Measurements from ENCODE around the gene SLC16A5. TPM values are rescaled to one million over a fixed set of nuclear protein-coding genes. Genes with fewer than 3 reads are reported as not detected.
A peak's percentile ranks its signal among the peaks of the same experiment; 100 is the strongest.
"Not testable (repeated sequence)": the region's sequence is repeated elsewhere in the genome, so short reads cannot be mapped to it uniquely, and the experiment has no call there.

The SLC16A5 gene
- total RNA-seq, 1 donor from 2014 or later, result 0.88 TPM

DNA sequence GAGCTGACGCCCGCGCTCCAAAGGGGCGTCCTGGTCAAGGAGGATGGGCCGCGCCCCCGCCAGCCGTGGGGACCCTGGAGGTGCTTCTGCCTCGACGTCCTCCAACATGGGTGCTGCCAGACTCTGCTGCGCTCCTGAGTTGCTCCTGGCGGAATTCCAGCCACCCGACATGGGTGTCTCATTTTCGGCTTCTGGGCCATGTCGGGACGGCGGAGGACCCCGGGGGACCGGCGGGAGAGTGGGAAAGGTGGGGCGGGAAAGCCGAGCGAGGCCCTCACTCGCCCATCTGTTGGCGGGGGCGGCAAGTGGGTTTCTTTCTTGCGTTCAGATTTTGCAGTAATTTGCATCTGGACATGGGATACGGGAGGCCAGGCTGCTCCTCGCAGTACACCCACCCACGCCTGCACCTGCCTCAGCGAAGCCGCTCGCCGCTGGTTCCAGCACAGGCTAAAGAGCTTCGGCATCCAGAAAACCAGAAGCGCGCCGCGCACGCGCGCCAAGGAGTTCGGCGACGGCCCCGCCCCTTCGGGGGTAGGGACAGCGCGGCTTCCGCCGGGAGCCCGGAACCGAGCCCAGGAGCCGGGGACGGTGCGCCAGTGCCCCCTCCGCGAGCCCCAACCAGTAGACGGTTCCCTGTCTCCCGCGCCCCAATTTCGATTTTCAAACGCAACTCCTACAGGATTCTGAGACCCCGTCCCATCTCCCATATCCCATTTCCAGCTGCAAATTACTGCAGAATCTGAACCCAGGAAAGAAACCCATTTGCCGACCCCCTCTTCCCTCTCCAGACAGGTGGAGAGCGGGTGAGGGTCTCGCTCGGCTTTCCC lies 21.9 kb downstream of the SLC16A5 start, which contains the start of gene ARMC7:
Gene ARMC7 (plus strand): TSS at position 563 of the 827 bp plus-strand sequence. CDS start 320 bp downstream, outside the sequence.
- peak; percentile 89 for DNase-seq (ENCODE audit: low read depth)

DNA sequence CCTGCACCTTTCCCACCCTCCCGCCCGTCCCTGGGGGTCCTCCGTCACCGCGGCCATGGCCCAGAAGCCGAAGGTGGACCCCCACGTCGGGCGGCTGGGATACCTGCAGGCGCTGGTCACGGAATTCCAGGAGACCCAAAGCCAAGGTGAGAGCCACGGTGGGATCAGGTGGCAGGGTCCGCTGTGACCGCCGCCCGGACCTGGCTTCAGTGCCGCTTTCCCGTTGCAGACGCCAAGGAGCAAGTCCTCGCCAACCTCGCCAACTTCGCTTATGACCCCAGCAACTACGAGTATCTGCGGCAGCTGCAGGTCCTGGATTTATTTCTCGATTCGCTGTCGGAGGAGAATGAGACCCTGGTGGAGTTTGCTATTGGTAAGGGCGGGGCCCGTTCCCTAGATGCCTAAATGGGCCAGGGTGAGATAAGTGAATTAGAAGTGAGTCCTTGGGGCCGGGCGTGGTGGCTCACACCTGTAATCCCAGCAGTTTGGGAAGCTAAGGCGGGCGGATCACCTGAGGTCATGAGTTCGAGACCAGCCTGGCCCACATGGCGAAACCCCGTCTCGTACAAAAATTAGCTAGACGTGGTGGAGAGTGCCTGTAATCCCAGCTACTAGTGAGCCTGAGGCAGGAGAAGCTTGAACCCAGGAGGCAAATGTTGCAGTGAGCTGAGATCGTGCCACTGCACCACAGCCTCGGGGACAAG lies 22.6 kb downstream of the SLC16A5 start:
- DNase-seq (ENCODE audit: low read depth), result peak; percentile 30

DNA sequence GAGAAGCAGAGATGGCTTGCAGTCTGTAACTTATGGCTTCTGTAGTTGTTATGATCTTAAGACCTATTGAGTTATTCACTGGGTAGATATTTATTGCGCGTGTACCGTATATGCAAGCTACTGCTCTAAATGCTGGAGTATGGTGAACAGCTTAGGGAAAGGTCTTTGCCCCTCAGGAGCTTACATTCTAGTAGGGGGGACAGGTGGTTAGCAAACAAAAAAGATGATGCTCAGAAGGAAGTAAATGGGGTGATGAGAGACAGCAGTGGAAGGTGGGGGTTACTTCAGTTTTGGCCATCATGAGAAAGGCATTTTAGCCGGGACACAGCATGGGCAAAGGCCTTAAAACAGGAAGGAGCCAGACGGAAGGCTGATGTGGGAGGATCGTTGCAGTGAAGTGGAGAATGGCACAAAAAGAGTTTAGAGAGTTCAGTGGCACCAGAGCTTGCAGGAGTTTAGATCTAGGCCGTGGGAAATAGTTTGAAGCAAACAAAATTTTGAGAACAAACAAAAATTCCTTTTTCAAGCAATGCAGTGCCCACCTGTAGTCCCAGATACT lies 24.1 kb downstream of the SLC16A5 start:
- no peak for DNase-seq (ENCODE audit: low read depth)

DNA sequence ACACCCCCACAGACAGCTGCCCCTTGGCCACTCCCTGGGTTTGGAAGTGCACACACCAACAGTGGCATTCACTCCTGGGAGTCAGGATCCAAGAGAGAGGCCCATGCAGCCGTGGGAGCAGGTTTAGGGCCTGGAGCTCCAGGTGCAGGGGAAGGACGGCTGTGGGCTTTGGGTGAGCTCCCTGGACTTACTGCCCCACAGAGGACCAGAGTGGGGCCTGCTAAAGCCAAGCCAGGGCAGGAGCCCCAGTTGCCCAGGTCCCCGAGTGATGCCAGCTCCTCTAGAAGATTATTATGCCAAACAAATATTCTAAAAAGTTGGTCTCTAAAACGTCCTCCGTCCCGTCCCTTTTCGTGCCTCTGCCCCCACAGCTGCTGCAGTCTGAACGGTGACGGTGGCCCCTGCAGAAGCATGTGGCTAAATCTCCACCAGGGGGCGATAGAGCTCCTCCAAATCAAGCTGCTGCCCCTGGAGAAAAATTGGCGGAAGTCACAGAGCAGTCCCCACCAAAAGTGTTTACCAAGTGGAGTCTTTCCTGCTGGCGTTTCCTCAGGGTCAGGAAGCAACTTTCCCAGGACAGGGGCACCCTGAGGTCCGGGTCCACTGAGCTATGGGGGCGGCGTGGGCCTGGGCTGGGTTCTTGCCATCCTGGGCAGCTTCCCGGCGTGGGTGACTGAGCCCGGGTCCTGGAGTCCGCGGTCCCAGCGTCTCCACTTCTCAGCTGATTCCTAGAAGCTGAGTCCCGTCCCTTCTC lies 26.2 kb downstream of the SLC16A5 start:
- peak; percentile 91 for DNase-seq (ENCODE audit: low read depth)

DNA sequence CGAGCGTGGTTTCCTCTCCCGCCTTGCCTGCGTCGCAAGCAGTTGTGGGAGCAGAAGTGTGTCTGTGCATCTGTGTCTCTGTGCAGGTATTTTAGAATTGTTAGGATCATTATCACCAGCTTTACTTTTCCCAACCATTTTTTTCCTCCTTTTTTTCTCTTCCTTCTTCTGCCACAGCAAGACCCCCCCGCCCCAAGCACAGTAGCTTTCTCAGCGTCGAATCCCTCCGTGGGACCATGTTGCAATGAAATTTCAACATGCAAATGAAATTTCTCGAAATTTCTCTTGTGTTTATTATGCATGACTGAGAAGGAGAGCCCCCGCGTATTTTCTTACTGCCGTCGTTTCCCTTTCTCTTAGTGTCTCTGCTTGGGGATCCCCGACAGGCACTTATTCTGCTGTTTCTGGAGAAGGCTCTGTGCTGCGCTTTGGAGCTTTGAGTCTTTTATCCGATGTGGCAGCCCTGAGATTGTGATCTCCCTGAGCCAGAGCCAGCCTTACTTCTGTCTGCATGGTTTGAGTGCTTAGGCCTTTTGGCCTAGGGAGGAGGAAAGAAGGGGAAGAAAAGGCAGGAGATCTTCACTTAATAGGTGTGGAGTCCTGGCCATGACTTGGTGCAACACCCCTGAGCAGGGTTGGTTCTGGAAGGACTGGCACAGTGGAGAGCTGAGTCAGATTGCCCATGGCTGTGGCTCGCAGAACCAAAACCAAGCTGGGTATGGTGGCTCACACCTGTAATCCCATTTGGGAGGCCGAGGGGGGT lies 27.0 kb downstream of the SLC16A5 start:
- no peak for DNase-seq (ENCODE audit: low read depth)

DNA sequence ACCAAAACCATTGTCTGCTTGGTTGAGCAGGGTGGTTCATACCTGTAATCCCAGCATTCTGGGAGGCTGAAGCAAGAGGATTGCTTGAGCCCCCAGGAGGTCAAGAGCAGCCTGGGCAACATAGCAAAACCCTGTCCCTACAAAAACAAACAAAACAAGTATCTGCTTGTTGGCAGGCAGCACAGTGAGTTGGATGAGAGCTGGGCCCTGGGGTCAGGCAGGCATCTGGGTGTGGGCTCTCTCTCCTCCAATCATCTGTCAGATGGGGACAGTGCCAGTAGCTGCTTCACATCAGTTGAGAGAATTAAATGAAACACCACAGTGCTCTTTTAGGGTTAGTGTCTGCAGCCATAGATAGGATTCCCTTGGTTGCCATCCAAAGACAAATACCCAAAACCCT lies 27.8 kb downstream of the SLC16A5 start:
- DNase-seq (ENCODE audit: low read depth), result no peak

DNA sequence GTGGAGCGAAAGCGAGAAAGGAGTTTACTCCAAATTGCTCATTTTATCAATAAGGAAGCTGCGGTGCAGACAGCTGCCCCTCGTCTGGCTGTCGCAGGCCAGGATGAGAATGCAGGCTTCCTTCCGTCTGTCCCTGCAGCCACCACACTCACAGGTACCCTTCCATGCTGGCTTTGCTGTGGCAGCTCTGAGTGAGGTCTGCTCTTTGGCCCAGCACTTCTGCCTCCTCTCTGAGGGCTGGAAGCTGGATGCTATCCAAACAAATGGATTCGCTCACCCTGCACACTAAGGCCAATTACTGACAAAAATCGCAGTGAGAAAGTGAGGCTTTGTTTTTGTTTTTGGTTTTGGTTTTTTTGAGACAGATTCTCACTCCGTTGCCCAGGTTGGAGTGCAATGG lies 29.0 kb downstream of the SLC16A5 start:
- DNase-seq (ENCODE audit: low read depth), result no peak

DNA sequence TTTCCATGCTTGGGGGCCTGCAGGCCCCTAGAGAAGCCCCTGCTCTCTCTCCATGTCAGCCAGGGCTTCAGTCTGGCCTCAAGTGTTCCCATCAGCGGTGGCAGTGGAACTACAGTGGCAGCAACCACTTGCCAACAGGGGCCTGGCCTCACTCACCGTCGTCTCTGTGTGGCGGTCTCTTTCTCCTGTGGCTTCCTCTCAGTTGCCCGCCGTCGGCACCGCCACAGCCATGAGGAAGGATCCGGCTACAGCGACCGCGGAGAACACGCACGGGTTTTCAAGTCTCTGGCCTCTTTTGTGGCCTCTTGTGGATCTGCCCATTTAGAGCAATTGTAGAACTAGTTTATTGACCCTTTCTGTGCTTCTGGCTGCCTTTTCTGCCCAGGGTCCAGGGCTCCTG lies 30.6 kb downstream of the SLC16A5 start:
- DNase-seq (ENCODE audit: low read depth), result no peak

DNA sequence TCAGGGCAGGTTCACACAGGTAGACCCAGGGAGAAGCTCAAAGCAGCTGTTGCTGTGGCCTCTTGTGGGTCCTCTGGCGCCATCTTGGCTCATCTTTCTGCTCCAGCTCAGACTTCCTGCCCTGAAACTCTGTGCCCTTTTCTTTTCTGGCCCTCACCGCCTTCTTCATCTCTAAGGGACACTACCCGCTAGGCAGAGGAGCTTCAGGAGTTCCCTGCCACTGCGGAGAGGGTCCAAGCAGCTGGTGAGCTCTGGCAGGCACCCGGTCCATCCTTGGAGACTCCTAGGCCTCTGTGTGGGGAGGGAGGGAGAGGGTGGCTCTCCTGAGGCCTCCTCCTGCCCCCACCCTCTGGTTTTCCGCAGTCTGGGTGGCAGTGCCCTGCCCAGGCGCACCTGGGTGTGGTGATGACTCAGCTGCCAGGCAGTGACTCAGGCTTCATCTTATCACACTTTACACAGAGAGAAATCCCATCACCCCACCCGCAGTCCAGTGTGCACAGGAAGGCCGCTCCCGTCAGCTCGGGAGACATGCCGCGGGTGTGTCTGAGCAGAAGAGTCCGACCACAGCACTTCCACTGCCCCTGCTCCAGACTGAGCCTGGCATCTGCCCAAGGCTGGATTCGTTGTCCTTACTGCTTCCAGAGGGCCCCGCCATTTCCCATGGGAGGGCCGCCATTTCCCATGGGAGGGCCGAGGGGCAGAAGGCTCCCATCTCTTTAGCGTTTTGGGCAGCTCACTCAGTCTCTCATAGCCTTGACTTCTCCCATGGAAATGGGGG lies 36.5 kb downstream of the SLC16A5 start:
- peak; percentile 87 for DNase-seq (ENCODE audit: low read depth)

DNA sequence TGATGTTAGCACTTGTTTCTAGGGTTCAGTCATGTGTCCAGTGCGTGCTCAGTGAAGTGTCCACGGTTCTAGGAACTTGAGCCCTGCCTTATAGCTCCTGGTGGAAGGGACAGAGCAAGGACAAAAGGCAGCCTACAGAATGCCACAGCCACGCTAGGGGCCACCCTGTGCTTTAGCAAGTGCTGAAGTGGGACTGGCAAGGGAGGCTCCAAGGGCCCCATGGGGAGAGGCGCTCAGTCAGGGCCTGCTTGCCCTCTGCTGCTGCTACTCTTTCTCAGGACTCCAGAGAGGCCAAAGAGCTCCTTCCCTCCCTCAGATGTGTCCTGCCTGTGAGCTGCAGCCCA lies 37.0 kb downstream of the SLC16A5 start:
- no peak for DNase-seq (ENCODE audit: low read depth)

DNA sequence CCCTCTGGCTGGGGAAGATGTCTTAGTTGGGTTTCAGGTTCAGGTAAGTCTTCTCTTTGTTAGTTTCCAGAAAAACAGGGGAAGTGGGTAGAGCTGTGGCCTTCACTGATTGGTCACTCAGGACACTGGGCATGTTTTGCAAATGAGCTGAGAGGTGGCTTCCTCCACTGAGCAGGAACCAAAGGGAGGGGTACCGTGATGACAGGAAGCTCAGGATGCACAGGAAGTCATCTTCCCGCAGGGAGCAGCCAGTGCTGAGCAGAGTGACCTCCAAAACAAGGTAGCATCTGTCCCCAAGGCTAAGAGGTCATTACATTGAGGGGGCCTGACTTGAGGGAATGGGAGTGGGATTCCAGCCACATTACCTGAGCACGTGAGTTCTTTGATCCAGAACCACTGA lies 38.2 kb downstream of the SLC16A5 start:
- no peak for DNase-seq (ENCODE audit: low read depth)

DNA sequence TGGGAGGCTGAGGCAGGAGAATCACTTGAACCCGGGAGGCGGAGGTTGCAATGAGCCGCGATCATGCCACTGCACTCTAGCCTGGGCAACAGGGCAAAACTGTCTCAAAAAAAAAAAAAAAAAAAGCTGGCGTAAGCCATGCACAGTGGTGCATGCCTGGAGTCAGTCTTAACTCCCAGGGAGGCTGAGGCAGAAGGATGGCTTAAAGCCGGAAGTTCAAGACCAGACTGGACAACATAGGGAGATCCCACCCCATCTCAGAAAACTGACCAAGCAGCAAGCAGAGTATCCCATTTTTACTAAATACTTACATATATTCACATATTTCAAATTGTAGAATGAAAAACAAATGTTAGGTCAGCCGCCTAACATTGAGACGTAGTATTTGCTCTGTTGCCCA lies 39.2 kb downstream of the SLC16A5 start:
- no peak for DNase-seq (ENCODE audit: low read depth)

DNA sequence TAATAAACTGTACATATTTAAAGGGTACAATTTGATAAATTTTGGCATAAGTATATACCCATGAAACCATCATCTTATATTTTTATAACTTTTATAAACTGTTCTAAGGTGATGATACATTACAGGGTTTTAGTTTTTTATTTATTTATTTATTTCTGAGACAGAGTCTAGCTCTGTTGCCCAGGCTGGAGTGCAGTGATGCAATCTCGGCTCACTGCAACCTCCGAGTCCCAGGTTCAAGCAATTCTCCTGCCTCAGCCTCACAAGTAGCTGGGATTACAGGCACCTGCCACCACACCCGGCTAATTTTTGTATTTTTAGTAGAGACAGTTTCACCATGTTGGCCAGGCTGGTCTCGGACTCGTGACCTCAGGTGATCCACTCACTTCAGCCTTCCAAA lies 40.2 kb downstream of the SLC16A5 start:
- DNase-seq (ENCODE audit: low read depth), result not testable (repeated sequence)

DNA sequence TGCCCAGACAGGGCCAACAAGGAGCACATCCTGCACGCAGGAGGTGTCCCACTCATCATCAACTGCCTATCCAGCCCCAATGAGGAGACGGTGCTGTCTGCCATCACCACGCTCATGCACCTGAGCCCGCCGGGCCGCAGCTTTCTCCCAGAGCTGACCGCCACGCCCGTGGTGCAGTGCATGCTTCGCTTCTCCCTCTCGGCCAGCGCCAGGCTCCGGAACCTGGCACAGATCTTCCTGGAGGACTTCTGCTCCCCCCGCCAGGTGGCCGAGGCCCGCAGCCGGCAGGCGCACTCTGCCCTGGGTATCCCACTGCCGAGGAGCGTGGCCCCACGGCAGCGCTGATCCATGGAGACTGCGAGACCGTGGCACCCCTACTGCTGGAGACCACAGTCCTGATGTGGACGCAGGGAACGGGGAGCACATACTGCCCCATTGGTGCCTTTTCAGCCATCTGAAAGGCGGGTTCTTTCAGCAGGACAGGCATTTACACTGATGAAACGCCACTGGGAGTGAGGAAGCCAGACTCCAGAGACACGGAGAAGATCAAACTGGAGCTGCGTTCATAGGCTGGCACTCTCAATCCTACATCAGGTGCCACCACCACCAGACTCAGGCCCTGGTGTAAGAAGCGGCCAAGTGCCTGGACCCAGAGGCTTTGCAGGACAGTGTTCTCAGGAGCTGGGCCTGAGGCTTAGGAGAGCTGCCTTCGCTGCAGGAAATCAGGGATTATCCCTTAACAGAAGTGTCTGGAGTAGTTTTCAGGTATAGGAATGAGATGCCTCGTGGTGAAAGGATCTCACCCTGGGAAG lies 41.1 kb downstream of the SLC16A5 start:
- DNase-seq (ENCODE audit: low read depth), result no peak

DNA sequence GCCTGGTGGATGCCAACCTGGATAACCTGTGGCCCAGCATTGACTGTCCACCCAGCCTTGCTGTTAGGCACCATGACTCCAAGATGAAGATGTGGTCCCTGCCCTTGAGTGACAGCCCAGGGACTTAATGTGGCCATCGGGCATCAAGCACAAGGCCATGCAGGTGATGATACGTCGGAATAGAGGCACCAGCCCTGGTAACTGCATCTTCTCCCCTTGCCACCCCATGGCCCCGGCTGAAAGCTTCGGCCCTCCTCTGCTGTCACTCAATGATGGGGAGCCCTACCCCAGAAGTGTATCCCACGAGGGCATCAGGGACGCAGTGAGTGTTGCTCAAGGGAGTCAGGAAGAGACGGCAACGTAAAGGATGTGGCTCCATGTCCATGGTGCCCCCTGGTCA lies 41.8 kb downstream of the SLC16A5 start:
- DNase-seq (ENCODE audit: low read depth), result no peak

DNA sequence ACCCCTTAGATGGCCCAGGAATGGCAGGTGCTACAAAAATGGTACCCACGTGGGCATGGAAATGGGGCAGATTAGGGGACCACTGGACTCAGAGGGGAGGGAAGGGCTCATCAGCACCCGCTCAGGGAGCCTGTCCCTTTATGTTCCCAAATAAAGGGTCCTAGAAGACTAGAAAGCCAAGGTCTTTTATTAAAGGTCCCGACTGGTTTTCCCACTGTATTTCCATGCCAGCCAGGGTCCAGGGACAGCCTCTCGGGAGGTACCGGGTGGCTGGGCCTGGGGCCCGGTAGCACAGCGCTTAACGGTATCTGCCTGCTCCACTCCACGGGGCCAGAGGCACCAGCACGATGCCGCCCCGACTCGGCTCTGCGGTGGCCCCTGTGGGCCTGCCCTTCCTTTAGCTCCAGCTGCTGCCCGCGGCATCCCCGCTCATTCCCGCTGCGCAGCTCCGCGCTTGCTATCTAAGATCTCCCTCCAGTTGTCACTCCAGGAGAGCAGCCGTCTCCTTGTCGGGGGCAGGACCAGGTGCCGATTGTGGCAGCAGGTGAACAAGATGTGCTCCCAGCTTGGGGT lies 42.4 kb downstream of the SLC16A5 start:
- no peak for DNase-seq (ENCODE audit: low read depth)

DNA sequence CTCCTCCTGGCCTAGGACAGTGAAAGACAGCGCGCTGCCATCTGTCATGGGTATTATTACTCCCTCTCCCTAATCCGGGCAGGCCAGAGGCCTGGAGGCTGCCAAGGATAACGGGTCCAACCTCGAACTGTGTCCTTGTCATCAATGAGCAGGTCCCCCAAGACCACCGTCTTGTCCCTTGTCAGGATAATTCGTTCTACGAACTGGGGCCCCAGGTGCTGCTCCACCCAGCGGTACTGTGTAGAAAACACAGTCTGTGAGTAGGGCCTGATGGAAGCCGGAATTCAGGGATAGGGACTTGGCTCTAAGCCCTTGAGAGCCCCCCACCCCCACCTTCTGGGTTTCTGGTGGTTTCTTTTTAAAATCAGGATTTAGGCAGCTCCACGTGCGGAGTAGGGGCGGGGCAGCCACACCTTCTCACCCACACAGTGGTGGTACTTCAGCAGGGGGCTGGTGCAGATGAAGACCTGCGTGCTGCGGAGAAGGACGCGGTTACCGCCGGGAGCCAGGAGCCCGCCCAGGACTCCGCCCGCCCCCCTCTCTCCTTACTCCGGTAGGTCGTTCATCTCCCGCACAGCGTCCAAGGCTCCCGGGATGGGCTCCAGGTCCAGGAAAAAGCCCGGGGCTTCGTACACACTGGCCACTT lies 43.0 kb downstream of the SLC16A5 start:
- peak; percentile 63 for DNase-seq (ENCODE audit: low read depth)

DNA sequence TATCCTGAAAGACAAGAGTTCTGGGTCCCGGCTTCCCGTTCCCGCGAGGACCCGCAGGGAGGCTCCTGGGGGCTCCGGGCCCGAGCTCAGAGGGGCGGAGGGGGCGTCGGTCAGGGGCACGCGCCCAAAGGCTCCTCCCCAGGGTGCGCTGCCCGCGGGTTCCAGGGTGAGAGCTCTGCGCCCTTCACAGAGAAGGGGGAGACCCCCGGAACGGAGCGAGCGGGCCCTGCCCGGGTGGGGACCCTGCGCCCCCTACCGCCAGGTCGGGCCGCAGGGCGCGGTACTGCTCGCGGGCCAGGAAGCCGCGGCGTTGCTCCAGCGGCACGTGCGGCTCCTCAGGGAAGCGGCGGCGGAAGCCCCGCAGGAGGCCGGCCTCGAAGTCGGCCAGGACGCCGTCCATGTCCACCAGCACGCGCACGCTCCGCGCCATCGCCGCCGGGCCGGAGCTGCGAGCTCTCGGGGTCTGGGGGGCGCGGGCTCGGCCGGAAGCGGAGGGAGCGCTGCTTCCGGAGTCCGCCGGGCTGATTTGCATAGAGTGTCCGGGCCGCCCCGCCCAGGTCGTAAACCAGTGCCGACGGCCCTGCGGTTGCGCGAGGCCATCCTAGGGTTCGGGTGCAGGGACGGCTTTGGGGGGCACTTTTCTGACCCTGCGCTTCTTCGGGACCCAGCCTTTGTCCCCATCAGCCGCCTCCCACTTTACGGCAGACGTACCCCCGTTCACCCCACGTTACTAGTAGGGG lies 43.7 kb downstream of the SLC16A5 start, which contains the start of gene NT5C:
Gene NT5C (minus strand): TSS at position 465 of the 740 bp plus-strand sequence. CDS start 35 bp downstream, at position 430.
- DNase-seq (ENCODE audit: low read depth), result peak; percentile 84
